HUES64 (cell line): ENCODE results near the gene TUBA1B.
A peak's percentile ranks its signal among the peaks of the same experiment; 100 is the strongest.

Experiments
- H3K27ac ChIP-seq: 2 replicates; pipeline ENCODE4 v1.7.0; 2013; ENCODE audit warnings: low read depth, low read length, inconsistent platforms
- H3K27me3 ChIP-seq: 2 replicates; pipeline ENCODE4 v1.6.1; 2013; ENCODE audit warnings: mild to moderate bottlenecking, low read length; ENCODE audit not compliant: insufficient read depth
- H3K36me3 ChIP-seq: 2 replicates; pipeline ENCODE4 v1.6.1; 2013; ENCODE audit warnings: mild to moderate bottlenecking, low read length; ENCODE audit not compliant: insufficient read depth
- H3K4me1 ChIP-seq: 2 replicates; pipeline ENCODE4 v1.6.1; 2013; ENCODE audit warnings: mild to moderate bottlenecking, low read length, moderate library complexity; ENCODE audit not compliant: insufficient read depth
- H3K4me3 ChIP-seq: 2 replicates; pipeline ENCODE4 v1.5.1; 2013; ENCODE audit warnings: mild to moderate bottlenecking, low read length, moderate library complexity
- H3K9ac ChIP-seq: 2 replicates; pipeline ENCODE4 v1.6.1; 2013; ENCODE audit warnings: mild to moderate bottlenecking, low read depth, low read length
- H3K9me3 ChIP-seq: 2 replicates; pipeline ENCODE4 v1.6.1; 2013; ENCODE audit warnings: low read depth, low read length; ENCODE audit not compliant: insufficient read depth
- WGBS: fragments of 150-250, 120-280 bp; methylation state at CpG from one replicate; pipeline ENCODE4 v1.1.7; 2013; ENCODE audit warnings: missing lambda C conversion rate; 5-methylcytosine and 5-hydroxymethylcytosine counted together

The TUBA1B gene

DNA sequence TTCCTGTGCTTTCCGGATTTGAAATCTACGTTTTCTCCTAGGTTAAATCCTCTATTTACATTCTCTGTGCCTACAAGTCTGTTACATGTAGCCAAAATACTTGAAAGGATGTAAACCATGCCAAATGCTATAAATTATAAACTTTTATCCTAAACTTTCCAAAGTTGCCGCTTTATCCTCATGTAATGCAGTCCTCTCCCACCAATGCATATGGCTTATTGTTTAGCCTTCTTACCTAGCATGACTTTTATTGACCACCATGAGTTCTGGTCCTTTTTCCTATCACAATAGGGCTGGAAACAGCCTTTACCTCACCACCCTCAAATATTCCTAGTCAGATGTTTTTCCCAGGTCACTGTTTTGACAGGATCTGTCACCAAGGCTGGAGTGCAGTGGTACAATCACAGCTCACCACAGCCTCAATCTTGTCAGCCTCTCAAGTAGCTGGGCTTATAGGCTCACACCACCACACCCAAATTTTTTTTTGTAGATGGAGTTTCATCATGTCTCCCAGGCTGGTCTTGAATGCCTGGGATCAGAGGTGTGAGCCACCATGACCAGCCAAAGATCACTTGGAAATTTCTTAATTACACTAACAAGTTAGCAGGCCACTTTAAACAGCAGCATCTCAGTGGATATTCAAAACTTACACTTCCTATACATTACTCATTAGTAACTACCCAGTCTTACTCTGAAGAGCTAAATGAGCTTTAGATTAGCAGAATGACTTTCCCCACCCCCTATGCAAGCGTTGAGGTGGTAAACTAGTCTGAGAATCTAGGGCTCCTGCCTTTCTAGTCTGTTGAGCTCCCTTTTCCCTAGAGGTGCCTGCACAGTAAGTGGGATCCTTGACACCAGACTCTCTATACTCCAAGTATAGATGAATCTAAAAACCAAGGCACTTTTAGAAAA is 4.1 kb downstream of the TUBA1B start:
- H3K9ac ChIP-seq = no peak overlapping the region
- no peak overlapping the region for H3K4me3 ChIP-seq
- no peaks in the 10 kb centered on the region for H3K9me3 ChIP-seq
- H3K27me3 ChIP-seq = no peaks in the 10 kb centered on the region
- WGBS = 92% methylated on average over 4 of the region's 4 CpGs
- peaks cover 10% of the 10 kb centered on the region for H3K4me1 ChIP-seq
- H3K36me3 ChIP-seq = peaks cover 33% of the 10 kb centered on the region
- no peak overlapping the region; the same call in 1 of the 2 replicates for H3K27ac ChIP-seq

DNA sequence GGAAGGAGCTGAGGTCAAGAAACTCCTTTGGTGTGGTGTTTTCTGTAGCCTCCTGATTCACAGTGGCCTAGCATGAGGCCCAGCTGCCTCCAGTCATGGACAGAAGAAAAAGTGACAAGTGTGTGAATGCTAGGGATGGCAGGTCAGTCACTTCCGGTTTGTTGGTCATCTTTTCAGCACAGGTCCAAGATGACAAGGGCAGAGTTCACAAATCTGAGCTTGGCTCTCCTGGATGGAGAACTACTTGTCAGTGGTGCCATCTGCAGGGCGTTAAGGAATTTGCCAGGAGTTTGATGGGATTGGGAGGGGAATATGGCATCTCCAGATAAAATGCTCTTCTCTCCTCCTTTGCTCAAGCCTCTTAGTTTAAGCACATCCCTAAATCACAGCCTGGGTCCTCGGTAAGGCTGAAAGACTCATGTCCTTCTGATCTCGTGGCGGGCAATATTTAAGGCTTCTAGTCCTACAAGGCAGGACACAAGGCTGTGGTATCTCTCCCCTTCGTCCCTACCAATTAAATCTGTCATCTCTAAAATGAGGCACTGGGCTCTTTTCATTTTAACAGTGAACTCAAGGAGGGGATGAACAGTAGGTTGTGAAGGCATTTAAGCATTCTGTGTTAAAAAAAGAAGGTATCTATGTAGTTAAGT is 10.0 kb downstream of the TUBA1B start:
- no peaks in the 10 kb centered on the region for H3K36me3 ChIP-seq
- WGBS = 37% methylated on average over 6 of the region's 6 CpGs
- no peaks in the 10 kb centered on the region for H3K4me1 ChIP-seq
- no peak overlapping the region for H3K27ac ChIP-seq
- H3K27me3 ChIP-seq = no peaks in the 10 kb centered on the region
- H3K9me3 ChIP-seq = no peaks in the 10 kb centered on the region
- no peak overlapping the region for H3K4me3 ChIP-seq
- no peak overlapping the region for H3K9ac ChIP-seq

DNA sequence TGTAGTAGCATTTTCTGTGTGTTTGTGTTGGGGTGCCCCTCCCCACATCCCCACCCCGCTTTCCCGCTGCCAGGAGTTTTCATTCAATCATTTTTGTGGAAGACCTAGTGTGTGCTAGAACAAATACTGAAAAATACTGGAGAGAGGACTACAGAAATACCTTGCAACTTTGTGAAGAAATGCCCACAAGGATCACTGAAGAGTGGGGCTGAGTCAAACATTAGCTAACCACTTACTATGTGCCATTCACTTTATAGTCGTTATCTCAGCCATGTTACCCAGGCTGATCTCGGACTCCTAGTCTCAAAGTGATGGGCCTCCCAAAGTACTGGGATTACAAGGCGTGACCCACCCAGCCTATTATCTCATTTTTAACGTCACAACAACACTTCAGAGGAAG is 20.0 kb downstream of the TUBA1B start:
- Histone ChIP-seq H3K27me3 (no peaks in the 10 kb centered on the region), H3K27ac (no peak overlapping the region), H3K4me3 (peak overlapping the region; percentile 92), H3K9me3 (no peaks in the 10 kb centered on the region), H3K9ac (no peak overlapping the region), H3K4me1 (0 out of 2 replicates have a peak, but pooled peaks cover 7% of the 10 kb centered on the region), H3K36me3 (peaks cover 4% of the 10 kb centered on the region; the same call in 1 of the 2 replicates)
- WGBS = 66% methylated on average over 3 of the region's 6 CpGs

DNA sequence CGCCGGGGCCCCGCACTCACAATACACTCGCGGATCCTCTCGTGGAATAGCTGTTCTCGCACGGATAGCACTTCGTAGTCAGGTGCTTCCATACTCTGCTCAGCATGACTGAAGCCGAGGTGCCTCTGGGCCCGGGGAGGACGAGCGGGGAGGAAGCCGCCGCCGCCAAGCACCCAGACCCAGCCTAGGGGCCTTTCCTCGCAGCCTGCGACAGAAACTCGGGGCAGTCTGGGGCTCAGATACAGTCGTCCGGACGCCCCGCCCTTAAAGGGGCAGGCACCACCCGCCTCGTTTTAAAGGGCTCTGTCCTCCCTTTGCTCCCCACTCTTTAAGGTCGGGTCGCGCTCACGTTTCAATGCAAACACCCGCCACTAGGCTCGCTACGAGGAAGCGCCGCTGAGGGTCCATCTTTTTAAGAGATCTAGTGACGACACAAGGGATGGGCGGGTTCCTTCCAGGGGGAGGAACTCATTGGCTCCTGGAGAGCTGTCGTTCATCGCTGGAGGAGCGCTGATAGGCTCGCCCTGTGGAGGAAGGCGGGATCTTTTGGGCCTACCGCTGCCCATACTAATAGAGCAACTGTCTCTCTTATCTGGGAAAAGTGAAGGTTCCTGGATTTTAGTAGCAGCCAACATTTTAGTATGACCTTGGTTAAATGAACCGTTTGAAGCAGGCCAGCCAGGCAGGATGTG is 20.6 kb downstream of the TUBA1B start, which contains the start of gene LMBR1L:
TSS of gene LMBR1L (minus strand) at position 384 of the 692 bp plus-strand sequence. CDS start at position 92, 292 bp downstream.
- under 1% methylated on average over 43 of the region's 43 CpGs for WGBS
- H3K27ac ChIP-seq = peak within 1 kb of the TSS; percentile 89
- peak within 1 kb of the TSS; percentile 92 for H3K4me3 ChIP-seq
- no peaks in the 10 kb centered on the region for H3K27me3 ChIP-seq
- peak within 1 kb of the TSS; percentile 82 for H3K9ac ChIP-seq
- H3K9me3 ChIP-seq = no peaks in the 10 kb centered on the region
- peaks cover 6% of the 10 kb centered on the region; the same call in 1 of the 2 replicates for H3K36me3 ChIP-seq
- 0 out of 2 replicates have a peak, but pooled peaks cover 7% of the 10 kb centered on the region for H3K4me1 ChIP-seq

DNA sequence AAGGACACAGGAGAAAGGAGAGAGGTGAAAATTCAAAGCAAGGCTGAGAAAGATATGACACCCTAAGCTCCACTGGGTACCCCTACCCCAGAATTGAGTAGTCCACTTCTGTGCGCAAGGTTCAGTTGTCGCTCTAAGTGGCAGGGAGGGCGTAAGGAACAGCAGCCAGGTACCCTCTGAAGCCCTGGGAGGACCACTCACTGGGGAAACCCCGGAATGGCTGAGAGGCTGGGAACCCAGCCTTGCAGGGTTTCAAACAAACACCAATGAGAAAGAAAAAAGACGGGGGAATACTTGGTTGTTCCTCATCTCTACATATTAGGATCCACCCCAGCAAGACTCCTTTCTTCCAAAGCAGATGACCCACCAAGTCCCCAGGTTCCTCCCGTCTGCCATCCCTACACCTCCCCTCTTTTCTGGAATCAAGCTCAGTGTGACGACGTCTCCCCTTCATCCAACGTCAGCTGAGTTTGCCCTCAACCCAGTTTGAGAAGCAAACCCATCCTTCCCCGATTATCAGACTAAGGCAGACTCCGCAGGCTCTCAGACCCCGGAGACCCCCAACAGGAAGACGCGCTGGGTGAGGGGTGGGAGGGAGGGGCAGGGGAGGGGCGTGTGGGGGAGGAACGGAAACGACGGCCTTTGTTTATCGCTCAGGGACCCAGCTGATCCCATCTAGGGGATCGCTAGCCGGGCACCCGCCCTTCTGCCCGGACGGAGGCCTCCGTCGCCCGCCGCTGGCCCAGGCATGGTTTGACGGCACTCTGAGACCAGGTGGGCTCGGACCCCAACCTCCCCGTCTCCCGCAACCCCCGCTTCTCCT is 21.3 kb downstream of the TUBA1B start:
- no peaks in the 10 kb centered on the region for H3K9me3 ChIP-seq
- WGBS = 7% methylated on average over 33 of the region's 33 CpGs
- no peaks in the 10 kb centered on the region for H3K27me3 ChIP-seq
- peak overlapping the region; percentile 82 for H3K9ac ChIP-seq
- H3K4me3 ChIP-seq = peak overlapping the region; percentile 92
- H3K36me3 ChIP-seq = peaks cover 12% of the 10 kb centered on the region
- 0 out of 2 replicates have a peak, but pooled peaks cover 7% of the 10 kb centered on the region for H3K4me1 ChIP-seq
- peak overlapping the region; percentile 89 for H3K27ac ChIP-seq

DNA sequence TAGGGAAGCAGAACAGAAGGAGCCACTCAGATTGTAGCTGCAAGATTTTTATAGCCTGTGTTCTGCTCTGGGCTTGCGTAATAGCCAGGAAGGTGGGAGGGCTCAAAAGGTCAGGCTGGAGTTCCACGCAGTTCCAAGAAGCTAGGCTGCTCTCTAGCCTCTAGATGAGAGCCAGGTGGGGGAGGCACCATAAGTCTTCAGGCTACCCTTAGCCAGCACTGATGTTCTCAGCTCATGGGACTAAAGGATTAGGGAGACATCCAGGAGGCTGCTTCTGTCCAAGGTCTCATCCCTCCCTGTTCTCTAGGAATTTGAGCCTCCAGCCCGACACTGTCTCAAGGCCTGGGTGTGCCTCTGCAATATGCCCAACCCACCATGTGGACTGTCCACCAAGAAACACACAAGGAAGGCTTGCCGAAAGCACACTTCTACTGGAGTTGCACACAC is 22.2 kb downstream of the TUBA1B start:
- H3K36me3 ChIP-seq = peaks cover 20% of the 10 kb centered on the region
- H3K4me3 ChIP-seq = peak overlapping the region; percentile 92; the same call in 1 of the 2 replicates
- no peaks in the 10 kb centered on the region for H3K27me3 ChIP-seq
- no peak overlapping the region for H3K27ac ChIP-seq
- 88% methylated on average over 4 of the region's 4 CpGs for WGBS
- no peaks in the 10 kb centered on the region for H3K9me3 ChIP-seq
- H3K4me1 ChIP-seq = 0 out of 2 replicates have a peak, but pooled peaks cover 7% of the 10 kb centered on the region
- H3K9ac ChIP-seq = no peak overlapping the region

DNA sequence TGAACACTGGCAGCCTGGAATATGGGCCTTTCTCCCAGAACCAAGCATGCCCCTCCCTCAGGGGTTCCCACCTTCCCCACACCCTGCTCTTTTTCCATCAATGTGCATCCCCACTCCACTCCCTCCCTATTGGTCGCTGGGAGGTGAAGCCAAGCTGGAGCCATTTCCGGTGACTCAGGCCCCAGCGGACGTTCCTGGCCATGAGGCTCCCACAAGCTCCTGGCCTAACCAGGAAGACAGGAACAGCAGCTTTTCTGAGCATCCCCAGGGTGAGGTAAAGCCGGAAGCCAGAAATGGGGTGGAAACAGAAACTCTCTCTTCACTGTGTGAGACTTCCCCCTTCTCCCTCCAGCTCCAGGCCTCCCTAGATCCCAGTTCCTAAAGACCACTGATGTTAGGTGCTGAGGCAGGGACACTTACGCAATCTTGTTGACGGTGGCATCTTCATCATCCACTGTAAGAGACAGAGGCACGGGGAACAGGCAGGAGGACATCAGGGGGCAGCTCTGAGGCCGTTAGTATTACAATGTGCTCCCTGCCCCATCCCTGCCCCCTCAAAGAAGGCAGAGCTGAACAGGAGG is 25.6 kb downstream of the TUBA1B start:
- no peak overlapping the region for H3K4me3 ChIP-seq
- no peak overlapping the region for H3K9ac ChIP-seq
- peaks cover 54% of the 10 kb centered on the region for H3K36me3 ChIP-seq
- H3K4me1 ChIP-seq = 0 out of 2 replicates have a peak, but pooled peaks cover 7% of the 10 kb centered on the region
- no peaks in the 10 kb centered on the region for H3K27me3 ChIP-seq
- no peaks in the 10 kb centered on the region for H3K9me3 ChIP-seq
- H3K27ac ChIP-seq = no peak overlapping the region
- 92% methylated on average over 9 of the region's 9 CpGs for WGBS

DNA sequence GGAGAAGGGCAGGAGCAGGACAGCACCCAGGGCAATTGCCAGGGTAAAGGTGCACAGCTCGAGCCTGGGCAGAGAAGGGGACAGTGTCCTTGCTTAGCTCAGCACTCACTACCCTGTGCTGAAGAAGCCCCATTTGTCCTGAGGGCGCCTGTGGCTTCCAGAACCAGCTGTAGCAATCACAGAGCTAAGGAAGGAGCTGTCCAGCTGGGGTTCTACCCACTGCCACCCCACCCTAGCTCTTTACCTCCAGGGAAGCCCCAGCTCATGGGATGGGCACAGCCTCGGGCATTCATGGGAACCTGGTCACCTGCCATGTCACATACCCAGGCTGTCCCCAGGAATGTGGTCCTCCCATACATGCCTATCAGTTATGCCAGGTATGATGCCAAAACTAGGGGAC is 26.4 kb downstream of the TUBA1B start:
- Histone ChIP-seq H3K9me3 (no peaks in the 10 kb centered on the region), H3K27me3 (no peaks in the 10 kb centered on the region), H3K4me1 (0 out of 2 replicates have a peak, but pooled peaks cover 7% of the 10 kb centered on the region), H3K9ac (no peak overlapping the region), H3K36me3 (peaks cover 61% of the 10 kb centered on the region), H3K4me3 (no peak overlapping the region), H3K27ac (no peak overlapping the region)
- 87% methylated on average over 3 of the region's 3 CpGs for WGBS

DNA sequence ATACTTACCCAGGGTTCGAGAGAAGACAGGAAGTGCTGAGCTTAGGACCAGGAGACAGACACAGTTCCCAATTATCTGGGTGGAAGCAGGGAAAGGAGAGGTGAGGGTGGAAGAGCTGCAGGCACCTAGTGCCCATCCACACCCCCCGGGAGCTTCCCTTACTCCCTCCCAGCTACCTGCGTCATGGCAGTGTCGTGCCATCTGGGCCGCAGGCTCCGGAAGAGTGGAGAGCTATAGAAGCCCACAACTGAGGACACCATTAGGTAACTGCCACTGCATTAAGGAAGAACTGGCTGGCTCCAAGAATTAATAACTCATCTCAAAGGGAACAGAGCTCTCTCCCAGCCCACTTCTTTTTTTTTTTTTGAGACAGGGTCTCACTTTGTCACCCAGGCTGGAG is 30.8 kb downstream of the TUBA1B start:
- 91% methylated on average over 6 of the region's 6 CpGs for WGBS
- Histone ChIP-seq H3K36me3 (peaks cover 69% of the 10 kb centered on the region), H3K4me1 (0 out of 2 replicates have a peak, but pooled peaks cover 1% of the 10 kb centered on the region), H3K4me3 (no peak overlapping the region), H3K9ac (no peak overlapping the region), H3K9me3 (no peaks in the 10 kb centered on the region), H3K27me3 (peaks cover 4% of the 10 kb centered on the region), H3K27ac (no peak overlapping the region)

DNA sequence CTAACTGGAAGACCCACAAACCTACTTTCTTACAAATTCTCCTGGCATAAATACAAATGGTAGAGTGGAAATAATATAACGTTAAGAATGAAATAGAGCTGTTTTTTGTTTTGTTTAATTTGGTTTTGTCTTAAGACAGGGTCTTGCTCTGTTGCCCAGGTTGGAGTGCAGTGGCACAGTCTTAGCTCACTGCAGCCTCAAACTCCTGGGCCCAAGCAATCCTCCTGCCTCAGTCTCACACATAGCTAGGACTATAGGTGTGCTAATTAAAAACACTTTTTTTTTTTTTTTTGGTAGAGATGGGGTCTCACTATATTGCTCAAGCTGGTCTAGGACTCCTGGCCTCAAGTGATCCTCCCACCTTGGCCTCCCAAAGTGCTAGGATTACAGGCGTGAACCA is 32.5 kb downstream of the TUBA1B start:
- Histone ChIP-seq H3K9me3 (no peaks in the 10 kb centered on the region), H3K9ac (no peak overlapping the region), H3K4me1 (peaks cover 8% of the 10 kb centered on the region; the same call in 1 of the 2 replicates), H3K27me3 (peaks cover 21% of the 10 kb centered on the region), H3K36me3 (peaks cover 54% of the 10 kb centered on the region), H3K4me3 (no peak overlapping the region), H3K27ac (no peak overlapping the region)
- WGBS = 93% methylated on average over 2 of the region's 2 CpGs
